ENCODE data around the gene SEL1L3.
A peak's percentile ranks its signal among the peaks of the same experiment; 100 is the strongest.

The SEL1L3 gene

DNA sequence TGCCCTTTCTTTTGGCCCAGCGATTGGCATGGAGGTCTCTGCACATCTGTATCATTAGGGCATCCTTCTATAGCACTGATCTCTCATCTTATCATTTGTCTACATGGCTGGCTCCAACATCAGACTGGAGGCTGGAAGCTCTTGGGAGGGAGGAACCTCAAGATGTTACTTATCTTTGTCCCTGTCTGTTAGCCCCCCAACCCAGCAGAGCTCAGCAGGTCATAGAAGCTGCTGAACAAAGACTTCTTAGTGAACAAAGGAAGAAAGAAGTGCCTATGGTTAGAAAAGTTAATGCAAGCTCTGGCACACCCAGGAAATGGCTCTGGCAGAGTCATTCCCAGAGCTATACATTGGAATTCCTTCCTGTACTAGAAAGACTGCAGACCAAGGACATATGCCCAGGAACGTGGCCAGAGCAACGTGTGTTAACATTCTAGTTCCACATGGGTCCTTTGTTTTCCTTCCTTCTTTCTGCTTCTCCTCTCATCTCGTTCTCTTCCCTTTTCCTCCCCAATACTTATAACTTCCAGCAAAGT, 74.0 kb downstream of the SEL1L3 start:
- DNase-seq (ENCODE audit: low spot score): no peak

GRCh38 chr4:25786497-25787065, 76.2 kb downstream of the SEL1L3 start:
- no peak for DNase-seq (ENCODE audit: low spot score)

- DNase-seq (ENCODE audit: low spot score): no peak
Observed at GRCh38 chr4:25783943-25784342, 78.8 kb downstream of the SEL1L3 start.

DNA sequence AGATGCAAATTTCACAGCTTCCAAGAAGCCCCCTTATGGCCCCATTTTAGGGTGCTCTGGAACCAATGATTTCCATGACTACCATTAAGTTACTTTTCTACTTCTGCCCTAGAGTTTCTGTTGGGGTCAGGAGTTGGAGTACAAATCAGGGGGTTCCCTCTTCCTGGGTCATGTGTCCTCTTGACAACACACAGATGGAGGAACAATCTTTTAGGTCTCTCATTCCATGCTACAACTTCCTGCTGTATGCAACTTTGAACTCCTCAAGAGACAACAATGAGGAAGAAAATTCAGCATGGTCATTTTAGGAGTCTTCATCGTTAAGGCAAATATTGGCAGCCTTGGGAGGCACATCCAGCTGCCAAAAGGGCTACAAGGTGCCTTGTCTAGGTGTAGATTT, 79.7 kb downstream of the SEL1L3 start:
- no peak for DNase-seq (ENCODE audit: low spot score)

GRCh38 chr4:25782482-25782881, 80.3 kb downstream of the SEL1L3 start:
- no peak for DNase-seq (ENCODE audit: low spot score)

- DNase-seq (ENCODE audit: low spot score): no peak
Observed at GRCh38 chr4:25779021-25779420, 83.8 kb downstream of the SEL1L3 start.

GRCh38 chr4:25776795-25777194, 86.0 kb downstream of the SEL1L3 start:
- no peak for DNase-seq (ENCODE audit: low spot score)

DNA sequence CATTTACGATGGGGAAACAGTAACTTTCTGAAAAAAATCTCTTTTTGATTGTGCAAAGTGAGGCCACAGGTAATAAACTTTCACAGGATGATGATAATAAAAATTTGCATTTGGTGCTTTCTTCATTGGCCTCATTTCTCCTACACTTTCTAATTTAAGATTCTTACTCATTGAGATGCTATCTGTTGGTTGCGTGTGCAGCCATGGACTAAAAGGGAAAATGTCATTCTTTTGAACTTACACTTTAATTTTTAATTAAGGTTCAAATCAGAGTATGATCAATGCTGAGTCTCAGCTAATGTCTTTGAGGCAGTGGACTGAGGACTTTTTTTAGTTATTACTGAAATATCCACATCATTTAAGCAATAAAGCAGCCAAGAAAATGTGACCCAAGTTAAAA, 87.6 kb downstream of the SEL1L3 start:
- no peak for DNase-seq (ENCODE audit: low spot score)

- DNase-seq (ENCODE audit: low spot score): no peak
Observed at GRCh38 chr4:25773358-25773757, 89.4 kb downstream of the SEL1L3 start.

GRCh38 chr4:25771672-25772071, 91.1 kb downstream of the SEL1L3 start:
- no peak for DNase-seq (ENCODE audit: low spot score)

DNA sequence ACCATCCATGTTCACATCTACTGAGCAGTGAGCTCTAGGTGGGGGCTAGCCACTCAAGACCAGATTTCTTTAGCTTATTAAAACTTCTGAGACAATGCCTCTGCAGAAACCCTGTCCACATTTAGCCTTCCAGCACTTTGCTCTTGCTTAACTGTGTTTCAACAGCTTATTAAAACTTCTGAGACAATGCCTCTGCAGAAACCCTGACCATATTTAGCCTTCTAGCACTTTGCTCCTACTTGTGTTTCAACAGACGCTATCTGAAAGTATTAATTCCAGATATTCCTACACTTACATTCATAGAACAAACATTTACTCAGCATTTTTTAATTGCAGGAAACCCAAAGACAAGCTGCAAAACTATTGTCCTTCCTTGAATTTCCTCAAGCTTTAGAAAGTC, 91.9 kb downstream of the SEL1L3 start:
- DNase-seq (ENCODE audit: low spot score): no peak

- no peak for DNase-seq (ENCODE audit: low spot score)
Observed at GRCh38 chr4:25769251-25769650, 93.5 kb downstream of the SEL1L3 start.

DNA sequence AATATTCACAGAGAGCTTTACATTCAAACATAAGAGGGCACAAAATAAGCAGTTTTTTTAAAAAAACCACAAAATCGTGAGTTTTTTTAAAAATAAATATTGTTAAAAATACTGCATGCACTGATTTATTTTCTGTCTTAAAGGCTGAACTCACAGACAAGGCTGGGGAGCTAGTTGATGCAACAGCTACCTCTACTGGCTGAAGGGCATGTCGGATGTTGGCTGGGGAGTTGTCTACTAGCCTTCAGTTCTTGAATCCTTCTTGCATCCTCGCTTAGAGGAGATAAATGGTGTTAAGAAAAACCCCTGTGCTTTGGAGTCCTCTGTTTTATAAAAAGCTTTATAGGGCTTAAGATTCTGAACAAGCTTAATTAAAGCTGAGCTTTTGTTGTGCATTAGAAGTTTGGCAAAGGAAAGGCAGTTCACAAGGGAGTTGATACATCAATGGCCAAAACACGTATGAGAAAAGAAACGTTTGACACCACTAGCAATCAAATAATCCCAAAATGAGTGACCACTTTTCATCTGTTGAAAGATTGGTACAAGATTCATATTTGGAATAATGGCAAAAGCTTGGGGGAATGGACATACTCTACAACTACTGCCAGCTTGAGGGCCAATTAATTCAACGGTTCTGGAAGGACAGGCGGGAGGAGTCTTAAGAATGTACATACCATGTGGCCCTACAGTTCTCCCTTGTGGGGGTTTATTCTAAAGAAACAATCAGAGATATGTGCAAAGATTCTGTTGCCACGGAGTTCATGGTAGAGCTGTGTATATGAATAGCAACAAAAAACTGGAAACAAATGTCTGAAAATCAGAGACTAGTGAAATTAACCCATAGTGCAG, 94.7 kb downstream of the SEL1L3 start:
- DNase-seq (ENCODE audit: low spot score): peak; percentile 56

- peak; percentile 42 for DNase-seq (ENCODE audit: low spot score)
Observed at GRCh38 chr4:25760518-25761157, 102.2 kb downstream of the SEL1L3 start.

GRCh38 chr4:25760048-25760447, 102.7 kb downstream of the SEL1L3 start:
- DNase-seq (ENCODE audit: low spot score): no peak

DNA sequence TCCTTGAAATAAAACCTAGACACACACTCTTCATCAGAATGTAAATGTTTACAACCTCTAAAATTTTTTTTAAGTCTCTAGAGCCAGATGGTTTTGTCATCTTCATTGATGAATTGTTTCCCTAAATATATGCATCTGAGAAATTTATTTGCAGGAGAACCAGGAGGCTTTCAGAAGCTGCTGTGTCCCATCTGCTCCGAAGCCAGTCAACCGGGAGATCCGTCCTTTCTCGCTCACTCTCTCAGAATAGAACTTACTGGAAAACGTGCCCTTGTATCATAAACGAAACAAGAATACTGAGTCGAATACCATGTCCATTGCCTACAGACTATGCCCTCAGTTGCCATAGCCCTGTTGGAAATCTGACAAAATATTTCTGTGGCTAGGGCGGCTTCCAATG, 103.7 kb downstream of the SEL1L3 start:
- no peak for DNase-seq (ENCODE audit: low spot score)

DNA sequence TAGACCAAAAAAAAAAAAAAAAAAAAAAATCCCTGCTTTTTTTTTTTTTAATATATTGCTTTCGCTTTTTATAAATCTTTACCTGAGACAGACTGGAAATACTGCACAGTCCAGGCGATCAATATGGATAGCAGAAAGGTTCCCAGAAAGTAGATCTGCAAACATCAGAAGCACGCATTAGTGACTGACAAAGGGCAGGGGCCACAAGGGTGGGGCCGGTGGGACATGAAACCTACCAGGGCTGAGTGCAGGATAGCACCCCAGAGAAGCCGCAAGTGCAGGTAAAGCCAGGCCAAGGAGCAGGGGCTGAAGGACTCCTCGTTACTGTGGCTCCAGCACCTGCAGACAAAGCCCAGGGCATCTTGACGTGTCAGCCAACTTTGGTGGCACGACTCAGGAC, 105.3 kb downstream of the SEL1L3 start:
- no peak for DNase-seq (ENCODE audit: low spot score)

- DNase-seq (ENCODE audit: low spot score): no peak
Observed at GRCh38 chr4:25756503-25756902, 106.3 kb downstream of the SEL1L3 start.

DNA sequence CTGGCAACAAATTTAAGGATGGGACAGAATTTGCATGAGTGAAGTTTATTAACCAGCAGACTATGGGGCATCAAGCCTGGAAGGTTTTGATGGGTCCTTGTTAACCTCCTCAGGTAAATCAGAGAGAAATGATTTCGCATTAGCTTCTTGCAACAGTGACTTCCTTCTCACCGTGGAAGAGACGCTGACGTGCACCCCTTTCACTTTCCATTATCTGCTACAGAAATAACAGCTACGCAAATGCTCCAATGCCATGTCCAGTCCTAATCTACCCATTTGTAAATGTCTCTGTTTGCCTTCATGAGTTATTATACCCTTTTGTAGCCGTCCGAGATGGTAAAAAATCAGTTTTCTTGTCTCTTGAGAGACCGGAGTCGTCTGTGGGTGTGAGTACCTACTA, 106.9 kb downstream of the SEL1L3 start:
- DNase-seq (ENCODE audit: low spot score): no peak

DNA sequence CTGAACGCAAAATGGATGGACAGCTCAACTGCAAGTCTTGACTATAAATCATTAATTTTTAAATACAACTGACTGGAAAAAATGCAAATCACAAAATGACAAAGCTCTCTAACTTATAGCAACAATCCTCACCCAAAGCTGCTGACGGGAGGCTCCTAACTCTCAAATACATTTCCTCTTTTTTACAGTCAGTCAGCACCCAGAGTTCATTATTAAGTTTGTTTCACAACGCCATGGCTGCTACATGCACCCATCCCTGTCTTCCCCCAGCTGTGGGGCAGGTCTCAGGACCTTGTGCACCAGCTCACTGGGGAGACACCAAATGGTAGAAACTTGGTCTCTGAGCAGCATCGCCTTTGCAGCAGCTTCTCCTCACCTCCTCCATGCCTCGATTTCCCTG, 109.5 kb downstream of the SEL1L3 start:
- DNase-seq (ENCODE audit: low spot score): no peak

GRCh38 chr4:25750874-25751273, 111.9 kb downstream of the SEL1L3 start:
- DNase-seq (ENCODE audit: low spot score): no peak

DNA sequence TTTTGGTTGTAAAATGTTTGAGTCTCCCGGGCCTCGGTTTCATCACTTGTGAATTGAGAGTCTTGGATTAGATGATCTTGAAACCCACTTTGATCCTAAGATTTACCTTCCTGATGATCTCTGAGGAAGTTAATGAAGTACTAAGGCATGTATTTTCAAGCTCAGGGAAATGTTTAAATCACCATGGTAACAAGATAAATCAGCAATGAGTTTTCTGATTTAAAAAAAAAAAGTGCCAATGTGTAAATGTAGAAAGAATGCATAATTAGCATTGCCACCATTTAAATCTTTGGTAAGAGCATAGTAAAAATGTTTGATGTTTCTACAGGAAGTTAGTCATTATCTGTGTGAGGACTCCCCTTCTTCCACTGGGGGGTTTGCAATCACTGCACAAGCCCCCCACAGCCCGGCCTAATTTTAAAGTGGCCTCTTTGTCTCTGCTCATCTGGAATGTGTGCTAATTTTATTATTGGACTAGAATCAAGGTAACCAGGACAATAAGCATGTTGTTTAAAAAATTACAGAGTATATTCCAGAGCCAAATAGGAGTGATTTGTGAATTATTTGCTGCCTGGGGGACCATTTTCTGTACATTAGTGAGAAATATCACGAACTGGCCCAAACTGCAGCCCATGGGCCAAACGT, 113.5 kb downstream of the SEL1L3 start:
- DNase-seq (ENCODE audit: low spot score): no peak

- DNase-seq (ENCODE audit: low spot score): no peak
Observed at GRCh38 chr4:25743971-25744370, 118.8 kb downstream of the SEL1L3 start.

Measured in HuH-7.5 (cell line).